NCI-H1048 (cell line): ENCODE data around the gene GABBR2.
"Not testable (repeated sequence)": the region's sequence is repeated elsewhere in the genome, so short reads cannot be mapped to it uniquely, and the experiment has no call there.

Experiments used
- DNase-seq: peaks from one replicate; lab custom pipeline; 2025; lab: John Stamatoyannopoulos, UW

GABBR2 gene

DNA sequence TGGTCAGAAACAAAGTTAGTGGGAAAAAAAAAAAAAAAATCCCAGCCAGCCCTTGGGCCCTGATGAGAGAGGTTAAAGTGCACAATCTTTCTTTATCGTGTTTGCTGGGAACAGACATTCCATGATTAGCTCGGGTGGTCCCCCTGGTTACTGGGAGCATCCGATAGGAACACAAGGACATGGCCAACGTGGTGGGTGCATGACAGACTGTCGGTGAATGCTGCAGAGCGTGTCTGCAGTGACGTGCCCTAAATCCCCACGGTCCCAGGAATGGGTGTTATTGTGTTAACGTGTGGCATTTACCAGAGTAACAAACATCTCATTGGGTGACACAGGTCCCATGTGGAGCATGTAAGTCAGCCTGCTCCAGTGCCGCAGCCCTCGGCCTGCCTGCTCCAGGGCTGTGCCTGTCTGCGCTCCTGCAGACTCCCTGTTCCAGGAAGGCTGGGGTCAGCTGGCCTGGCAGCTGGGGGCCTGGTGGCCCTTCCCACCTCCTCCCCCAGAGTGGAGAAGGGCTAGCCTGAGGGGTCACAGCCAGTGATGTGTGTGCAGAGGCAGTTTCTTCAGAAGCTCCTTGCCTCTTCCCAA is 419.0 kb downstream of the GABBR2 start:
- DNase-seq: no peak

DNA sequence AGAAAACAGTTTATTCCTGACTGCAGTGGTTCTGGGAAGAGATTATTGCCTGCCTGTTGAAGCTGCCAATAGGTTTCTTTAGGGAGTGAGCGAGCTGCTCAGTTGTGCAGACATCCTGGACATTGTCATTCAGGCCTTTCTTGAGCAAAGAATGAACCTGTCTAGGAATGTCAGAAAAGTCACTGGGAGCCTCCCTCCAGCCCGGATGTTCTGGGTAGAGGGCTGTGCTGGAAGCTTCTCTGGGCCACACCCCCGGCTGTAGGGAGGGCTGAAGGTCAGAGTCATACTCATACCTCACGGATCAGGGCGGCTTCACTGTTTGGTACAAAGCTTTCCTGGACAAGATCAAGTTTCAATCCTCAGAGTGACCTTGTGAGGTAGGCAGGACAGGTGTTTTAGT is 419.9 kb downstream of the GABBR2 start:
- DNase-seq: no peak

DNA sequence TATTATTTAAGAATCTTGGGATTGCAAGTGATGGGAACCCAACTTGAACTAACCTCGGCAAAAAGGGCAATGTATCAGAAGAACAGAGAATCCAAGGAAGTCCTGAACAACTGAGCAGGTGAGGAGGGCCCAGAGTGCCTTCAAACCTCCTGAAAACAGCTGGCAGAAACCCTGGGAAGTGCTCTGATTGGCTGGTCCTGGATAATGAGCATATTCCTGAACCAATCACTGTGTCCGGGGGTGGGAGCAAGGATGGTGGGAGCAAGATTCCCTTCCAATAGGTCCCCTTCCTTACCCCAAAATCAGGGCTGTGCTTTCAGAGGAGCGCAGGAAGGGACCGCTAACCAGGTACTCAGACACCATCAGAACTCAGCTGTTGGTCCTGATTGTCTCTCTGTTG is 421.4 kb downstream of the GABBR2 start:
- no peak for DNase-seq

DNA sequence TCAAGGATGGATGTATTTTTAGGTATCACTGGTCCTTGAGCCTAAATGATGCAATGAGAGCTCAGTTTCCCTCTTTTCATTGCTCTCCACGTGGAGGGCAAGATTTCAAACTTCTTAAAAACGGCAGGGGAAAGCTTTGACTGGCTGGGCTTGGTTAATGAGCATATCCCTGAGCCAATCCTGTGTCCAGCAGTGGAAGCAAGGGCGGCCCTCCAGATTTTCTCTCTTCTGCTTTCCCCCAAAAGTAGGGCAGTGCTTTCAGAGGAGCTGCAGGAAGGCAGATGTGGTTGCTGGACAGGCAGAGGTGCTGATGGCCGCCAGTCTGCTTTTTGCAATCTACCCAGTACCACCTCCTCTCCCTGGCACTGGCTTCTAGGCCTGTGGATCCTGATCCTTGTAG is 423.3 kb downstream of the GABBR2 start:
- no peak for DNase-seq

DNA sequence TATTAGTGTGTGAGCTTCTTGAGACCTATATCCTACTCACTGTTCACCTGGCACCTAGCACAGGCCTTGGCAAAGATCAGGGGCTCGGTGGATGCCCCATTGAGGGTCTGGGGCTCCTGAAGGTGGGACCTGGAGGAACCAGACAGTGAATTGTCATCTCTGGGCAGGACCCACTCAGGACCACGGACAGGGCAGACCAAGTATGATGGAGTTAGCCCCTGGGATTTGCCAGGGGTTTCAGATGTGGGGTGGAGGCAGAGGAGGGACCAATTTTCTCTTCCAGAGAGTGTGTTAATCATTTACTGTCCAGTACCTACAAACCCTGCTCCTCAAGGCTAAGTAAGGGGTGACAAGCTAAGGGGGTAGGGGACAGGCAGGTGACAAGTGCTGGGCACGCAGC is 424.0 kb downstream of the GABBR2 start:
- DNase-seq: no peak

DNA sequence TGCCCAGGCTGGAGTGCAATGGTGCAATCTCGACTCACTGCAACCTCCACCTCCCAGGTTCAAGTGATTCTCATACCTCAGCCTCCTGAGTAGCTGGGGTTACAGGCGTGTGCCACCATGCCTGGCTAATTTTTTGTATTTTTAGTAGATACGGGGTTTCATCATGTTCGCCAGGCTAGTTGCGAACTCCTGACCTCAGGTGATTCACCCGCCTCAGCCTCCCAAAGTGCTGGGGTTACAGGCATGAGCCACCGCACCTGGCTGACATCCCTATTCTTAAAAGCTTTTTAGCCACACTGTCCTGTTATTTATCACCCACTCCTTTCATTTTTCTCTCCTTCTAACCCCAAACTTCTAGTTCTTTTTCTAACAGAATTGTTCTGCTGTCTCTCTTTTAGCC is 425.6 kb downstream of the GABBR2 start:
- DNase-seq: not testable (repeated sequence)

DNA sequence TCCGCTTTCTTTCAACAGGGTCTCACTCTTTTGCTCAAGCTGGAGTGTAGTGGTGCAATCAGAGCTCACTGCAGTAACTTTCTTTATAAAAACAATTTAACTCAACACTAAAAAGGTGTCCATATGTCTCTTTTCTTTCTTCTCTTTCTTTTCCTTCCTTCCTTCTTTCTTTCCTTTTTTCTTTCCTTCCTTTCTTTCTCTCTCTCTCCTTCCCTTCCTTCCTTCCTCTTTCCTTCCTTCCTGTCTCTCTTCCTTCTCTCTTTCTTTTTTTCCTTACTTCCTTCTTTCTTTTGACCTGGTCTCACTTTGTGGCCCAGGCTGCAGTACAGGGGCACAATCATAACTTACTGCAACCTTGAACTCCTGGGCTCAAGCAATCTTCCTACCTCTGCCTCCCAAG is 427.5 kb downstream of the GABBR2 start:
- no peak for DNase-seq

DNA sequence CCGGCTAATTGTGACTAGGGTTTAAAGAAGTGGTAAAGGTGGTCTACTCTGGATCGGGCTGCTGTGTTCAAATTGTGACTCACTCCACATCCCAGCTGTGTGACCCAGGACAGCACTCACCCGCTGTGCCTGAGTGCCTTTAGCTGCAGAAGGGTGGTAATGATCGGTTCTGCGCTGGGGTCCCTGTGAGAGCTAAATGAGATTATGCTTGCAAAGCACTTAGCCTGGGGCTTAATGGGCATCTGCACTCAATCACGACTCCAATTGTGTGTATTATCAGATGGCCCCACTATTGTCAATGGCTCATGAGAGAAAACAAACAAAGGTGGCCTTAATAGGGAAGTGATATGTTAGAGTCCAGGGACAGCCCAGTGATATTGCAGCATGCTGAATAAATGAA is 428.2 kb downstream of the GABBR2 start:
- no peak for DNase-seq

DNA sequence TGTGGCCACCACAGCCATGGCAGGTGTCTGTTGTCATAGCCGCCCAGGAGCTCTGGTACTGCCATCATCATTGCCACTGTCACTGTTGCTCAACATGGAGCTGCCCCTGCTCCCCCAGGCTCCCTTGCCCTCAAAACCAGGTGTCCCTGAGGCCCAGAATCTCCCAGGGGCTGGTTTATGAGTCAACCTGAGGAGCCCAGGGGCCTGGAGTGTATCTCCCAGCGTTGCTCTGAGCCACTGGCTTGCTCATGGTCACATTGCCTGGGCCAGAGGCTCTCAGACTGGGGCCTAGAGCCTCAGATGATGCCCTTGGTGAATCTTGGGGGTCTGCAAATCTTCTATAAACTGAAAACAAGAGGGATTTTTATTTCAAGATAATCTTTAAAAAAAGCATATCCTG is 428.6 kb downstream of the GABBR2 start:
- no peak for DNase-seq

DNA sequence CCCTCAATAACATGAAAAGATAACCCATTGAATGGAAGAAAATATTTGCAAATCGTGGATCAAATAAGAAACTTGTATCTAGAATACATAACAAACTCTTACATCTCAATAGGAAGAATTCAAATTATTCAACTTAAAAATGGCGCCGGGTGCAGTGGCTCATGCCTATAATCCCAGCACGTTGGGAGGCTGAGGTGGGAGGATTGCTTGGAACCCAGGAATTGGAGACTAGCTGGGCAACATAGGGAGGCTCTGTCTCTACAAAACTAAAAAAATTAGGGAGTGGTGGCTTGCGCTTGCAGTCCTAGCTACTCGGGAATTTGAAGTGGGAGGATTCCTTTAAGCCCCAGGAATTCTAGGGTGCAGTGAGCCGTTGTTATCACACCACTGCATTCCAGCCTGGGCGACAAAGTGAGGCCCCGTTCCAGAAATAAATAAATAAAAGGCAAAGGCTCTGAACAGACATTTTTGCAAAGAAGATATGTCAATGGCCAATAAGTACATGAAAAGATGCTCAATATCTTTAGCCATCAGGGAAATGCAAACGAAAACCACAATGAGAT is 431.7 kb downstream of the GABBR2 start:
- no peak for DNase-seq

DNA sequence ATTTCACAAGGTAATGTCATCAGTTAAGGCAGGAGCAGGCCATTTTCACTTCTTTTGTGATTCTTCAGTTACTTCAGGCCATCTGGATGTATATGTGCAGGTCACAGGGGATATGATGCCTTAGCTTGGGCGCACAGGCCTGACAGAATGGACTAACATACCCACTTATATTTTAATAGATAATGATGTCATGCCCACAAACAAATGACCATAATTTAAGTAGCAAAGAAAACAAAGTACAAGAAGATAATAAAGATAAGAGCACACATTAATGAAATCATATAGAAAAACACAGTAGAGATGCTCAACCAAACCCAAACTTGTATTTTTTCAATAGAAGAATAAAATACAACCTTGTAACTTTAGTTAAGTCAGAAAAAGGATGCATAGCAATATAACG is 433.6 kb downstream of the GABBR2 start:
- DNase-seq: no peak

DNA sequence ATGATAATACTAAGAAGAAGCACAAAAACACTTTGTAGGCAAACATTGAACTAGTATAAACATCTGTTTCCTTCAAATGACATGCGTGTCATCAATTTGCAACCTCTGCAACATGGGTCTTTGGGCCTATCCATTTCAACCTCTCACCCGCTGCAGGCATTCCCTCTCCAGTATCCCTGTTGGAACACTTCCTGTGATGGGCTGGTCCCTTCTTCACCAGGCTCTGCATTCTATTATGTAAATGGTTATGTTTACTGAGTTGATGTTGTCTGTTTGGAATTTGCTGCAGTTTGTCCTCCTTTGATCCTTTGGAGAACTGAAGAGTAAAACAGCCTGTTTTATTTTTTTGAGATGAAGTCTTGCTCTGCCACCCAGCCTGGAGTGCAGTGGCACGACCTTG is 436.7 kb downstream of the GABBR2 start:
- DNase-seq: no peak

DNA sequence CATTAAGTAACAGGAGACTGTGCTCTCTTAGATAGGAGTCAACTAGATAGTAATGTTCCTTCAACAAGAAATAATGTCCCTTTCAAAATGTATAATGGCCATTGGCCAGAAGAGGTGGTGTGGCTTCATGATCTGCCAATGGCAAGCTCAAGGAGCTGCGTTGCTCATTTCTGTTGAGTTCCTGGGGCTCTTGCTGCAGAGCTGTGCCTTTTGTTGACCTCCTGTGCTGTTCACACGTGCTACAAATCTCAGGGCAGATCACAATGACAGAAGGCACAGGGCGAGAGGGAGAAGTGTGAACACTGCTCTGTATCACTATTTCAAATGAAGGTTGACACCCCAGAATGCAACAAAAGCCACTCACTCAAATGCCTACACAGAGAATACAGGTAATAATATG is 437.3 kb downstream of the GABBR2 start:
- no peak for DNase-seq

DNA sequence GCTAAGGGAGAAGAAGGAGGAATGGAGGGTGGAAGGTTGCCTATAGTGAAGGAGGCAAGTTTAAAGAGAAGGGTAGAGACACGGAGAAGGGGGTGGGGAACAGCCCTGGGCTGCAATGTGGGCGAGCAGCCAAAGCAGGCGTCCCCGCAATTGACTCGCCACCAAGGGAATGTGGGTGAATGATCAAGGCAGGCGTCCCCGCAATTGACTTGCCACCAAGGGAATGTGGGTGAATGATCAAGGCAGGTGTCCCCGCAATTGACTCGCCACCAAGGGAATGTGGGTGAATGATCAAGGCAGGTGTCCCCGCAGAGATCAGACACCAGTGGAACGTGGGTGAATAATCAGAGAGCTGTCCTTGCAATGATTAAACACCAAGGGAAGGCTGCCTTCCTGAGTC is 438.5 kb downstream of the GABBR2 start:
- DNase-seq: not testable (repeated sequence)

DNA sequence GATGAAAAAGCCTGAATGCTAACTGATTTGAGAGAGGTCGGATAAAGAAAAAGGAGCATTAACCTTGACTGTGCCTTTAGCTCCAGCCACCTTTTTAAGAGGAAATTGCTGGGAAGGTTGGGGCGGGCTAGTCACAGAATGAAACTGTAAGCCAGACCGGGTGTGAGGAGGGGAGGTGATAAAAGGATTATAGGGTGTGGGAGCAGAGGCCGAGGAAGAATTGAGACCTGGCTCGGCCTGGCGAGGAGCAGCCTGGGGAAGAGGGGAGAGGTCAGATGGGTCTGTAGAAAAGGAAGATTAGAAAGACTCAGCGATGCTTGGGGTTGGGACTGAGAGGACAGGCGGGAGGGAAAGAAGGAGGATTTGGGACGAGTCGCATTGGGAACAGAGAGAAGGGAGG is 439.1 kb downstream of the GABBR2 start:
- DNase-seq: not testable (repeated sequence)

DNA sequence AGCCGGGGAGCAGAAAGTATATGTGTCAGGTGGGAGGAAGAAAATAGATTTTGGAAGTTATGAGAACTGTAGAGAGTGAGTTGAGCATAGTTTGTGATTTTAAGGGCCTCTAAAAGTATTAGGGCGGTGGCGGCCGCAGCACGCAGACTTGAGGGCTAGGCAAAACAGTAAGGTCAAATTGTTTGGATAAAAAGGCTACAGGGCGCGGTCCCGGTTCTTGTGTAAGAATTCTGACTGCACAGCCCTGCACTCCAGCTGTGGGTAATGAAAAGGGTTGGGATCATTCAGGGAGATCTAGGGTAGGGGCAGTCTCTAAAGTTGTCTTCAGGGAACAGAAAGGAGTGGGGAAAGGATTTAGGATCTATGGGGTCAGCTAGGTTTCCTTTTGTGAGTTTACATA is 441.2 kb downstream of the GABBR2 start:
- not testable (repeated sequence) for DNase-seq

DNA sequence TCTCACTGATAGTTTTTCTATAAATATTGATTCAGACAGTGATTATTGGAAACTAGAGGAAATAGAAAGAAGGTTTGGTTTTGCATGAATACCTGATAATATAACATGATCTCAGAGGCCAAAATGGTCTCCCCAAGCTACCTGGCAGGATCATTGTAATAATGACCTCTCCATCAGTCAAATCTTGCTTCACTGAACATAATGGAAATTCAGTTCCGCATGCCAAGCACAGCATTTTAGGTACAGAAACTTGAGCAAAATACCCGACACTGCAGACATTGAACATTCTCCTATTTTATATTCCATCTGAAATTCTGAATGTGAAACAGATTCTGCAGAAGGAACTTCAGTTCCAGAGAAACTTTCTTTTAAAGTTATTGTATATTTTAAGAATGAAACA is 444.2 kb downstream of the GABBR2 start:
- no peak for DNase-seq

DNA sequence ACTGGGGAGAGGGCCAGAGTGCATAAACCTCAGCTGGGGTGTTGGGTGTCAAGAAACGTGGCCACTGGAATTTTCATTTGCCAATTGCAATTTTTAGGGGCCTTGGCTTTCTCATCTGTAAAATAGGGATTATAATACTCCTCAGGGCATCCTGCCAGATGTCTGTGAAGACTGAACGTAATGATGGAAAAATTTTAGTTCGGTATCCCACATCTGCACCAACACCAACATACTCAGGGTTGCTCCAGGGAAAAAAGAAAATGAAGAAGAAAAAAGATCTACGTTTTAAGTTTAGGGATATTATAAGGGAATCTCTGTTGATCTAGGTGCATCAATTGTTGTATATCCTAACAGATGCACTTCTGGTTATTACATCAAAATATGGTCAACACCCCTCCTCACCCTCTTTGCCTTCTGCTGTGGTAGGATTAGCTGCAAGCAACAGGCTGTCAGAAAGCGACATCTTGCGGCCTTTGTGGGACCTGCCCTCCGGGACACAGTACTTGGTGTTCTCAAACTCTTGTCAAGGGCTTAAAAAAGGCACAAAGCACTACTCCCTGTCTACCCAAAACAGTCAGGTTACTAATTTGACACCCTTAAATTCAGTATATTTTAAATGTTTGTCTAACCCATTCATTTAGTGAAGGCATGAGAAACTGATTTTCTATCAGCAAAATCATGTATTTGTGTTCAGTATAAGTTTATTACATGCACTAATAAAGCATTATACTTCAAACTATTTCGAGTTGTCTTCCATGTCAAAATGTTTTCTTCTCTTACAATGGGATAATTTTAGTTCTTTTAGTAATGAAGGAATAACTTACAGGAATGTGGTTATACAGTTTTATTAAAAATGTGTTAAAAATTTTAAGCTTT is 445.0 kb downstream of the GABBR2 start:
- peak; percentile 40 for DNase-seq

DNA sequence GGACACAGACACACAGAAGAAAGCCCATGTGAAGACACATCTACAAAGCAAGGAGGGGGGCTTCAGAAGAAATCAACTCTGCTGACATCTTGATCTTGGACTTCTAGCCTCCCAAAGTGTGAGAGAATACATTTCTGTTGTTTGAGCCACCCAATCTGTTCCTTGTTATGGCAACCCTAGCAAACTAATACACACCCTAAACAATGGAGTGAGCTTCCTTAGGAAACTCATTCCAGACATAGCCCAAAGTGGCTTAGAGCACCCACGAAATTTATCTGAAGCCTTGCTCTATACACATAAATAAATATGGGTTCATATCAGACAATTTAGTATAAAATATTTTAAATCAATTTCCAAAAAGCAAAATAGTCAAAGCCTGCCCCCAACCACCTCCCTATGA is 445.7 kb downstream of the GABBR2 start:
- no peak for DNase-seq

DNA sequence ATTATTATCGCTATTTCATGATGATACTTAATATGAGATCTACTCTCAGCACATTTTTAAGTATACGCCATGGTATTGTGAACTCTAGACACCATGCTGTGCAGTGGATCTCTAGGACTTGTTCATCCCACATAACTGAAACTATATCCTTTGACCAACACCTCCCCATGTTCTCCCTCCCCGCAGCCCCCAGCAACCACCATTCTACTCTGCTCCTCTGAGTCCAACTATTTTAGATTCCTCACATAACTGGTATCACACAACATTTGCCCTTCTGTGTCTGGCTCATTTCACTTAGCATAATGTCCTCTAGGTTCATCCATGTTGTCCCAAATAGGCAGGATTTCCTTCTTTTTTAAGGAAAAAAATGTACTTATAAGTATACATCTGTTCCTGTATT is 446.7 kb downstream of the GABBR2 start:
- no peak for DNase-seq

DNA sequence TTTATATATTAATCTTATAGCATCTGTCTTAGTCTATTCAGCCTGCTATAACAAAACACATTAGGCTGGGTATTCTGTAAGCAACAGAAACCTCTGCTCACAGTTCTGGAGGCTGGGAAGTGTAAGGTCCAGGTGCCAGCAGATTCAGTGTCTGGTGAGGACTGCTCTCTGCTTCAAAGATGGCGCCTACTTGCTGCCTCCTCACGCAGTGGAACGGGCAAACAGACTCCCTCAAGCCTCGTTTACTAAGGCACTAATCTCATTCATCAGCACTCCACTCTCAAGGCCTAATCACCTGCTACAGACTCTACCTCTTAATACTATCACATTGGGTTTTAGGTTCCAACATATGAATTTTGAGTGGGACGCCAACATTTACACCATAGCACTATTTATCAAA is 448.1 kb downstream of the GABBR2 start:
- DNase-seq: no peak

DNA sequence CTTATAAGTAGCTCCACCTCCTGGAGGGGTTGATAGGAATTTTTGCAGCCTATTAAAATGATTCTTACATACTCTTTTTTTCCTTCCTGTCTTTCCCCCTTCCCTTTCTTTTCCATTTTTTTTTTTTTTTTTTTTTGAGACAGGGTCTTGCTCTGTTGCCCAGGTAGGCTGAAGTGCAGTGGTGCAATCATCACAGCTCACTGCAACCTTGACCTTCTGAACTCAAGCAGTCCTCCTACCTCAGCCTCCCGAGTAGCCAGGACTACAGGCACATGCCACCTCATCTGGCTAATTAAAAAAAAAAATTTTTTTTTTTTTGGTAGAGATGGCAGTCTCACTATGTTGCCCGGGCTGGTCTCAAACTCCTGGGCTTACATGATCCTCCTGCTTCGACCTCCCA is 448.9 kb downstream of the GABBR2 start:
- DNase-seq: no peak

DNA sequence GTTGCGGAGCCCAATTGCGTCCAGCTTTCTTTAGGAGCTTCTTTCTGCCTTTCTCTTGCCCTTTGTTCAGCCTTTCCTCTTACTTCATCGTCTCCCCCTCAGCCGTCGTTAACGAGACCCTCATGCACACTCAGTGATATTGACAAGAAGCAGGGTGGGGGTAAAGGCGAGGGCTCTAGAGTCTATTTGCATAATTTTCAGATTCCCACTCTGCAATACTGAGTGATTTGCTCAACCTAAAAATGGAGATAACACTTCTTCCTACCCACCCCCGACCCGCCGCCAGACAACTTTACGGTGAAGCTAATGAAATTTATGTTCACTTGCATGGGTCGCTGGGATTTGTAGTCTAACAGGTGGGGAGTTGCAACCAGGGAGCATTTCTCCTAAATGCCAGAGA is 452.0 kb downstream of the GABBR2 start:
- DNase-seq: no peak
